Activated CD8-positive, alpha-beta memory T cell treated with anti-CD3 and anti-CD28 coated beads for 48 hours (primary cell): Measurements from ENCODE around the gene NKAPL.
"Not testable (repeated sequence)": the region's sequence is repeated elsewhere in the genome, so short reads cannot be mapped to it uniquely, and the experiment has no call there.

Experiments used
- DNase-seq, 3 experiments: peaks; one replicate each; pipeline ENCODE4 v3.0.0-alpha.2; 2020; ENCODE audit warnings: low read depth in 2 of 3, low spot score in 2 of 3

Gene NKAPL

DNA sequence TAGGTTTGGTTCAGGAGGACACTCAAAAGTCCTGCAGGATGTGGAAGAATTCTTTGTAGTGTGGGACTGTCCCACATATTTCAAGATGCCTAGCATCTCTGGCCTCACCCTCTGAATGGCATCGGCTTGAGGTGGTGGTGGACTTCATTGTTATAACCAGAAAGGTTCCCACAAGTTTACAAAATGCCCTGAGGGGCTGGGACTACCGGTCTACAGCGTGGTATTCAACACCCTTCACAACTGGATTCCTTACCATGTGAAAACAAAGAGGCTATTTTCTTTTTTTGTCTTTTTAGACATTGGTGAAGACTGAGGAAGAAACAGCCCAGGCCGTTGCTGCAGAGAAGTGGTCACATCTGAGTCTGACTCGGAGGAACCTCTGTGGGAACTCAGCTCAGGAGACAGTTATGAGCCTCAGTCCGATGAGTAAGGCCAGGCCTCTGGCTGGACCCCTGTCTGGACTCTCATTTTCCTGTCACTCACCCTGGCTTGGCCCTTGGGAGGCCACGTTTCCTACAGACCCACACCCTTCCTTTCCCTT lies 37.5 kb downstream of the NKAPL start:
- DNase-seq = no peak

- no peak for DNase-seq
Observed at GRCh38 chr6:28303570-28303969, 44.5 kb downstream of the NKAPL start.

DNA sequence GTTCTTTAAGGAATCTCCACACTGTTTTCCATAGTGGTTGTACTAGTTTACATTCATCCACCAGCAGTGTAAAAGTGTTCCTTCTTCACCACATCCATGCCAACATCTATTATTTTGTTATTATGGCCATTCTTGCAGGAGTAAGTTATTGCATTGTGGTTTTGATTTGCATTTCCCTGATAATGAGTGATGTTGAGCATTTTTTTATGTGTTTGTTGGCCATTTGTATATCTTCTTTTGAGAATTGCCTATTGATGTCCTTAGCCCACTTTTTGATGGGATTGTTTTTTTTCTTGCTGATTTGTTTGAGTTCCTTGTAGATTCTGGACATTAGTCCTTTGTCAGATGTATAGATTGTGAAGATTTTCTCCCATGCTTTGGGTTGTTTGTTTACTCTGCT lies 47.3 kb downstream of the NKAPL start:
- not testable (repeated sequence) for DNase-seq
